HCT116 (cell line): ENCODE data around the gene PCDH15. TPM values are rescaled to one million over a fixed set of nuclear protein-coding genes. Genes with fewer than 3 reads are reported as not detected.

Experiments
- ATAC-seq: fragments of 200-7000 bp; cut with Tn5 transposase; 2 replicates; pipeline ENCODE4 v1.9.1; 2020; ENCODE audit warnings: mild to moderate bottlenecking, moderate library complexity
- BruUV-seq: library from RNA; stranded (reverse); fragments of 400-500 nt; replicated peaks from 2 replicates; lab custom pipeline; 2021; lab: Mats Ljungman, UMichigan
- CTCF ChIA-PET: fragments of 300-600 bp; sonication (Branson Sonifier 250); formaldehyde crosslinking; loops from one replicate; lab custom pipeline; 2021; ENCODE audit warnings: antibody characterized with exemption; lab: Charles Lee
- POLR2A ChIA-PET: fragments of 300-600, 350-600 bp; sonication (Branson Sonifier 250); formaldehyde crosslinking; loops from one replicate; lab custom pipeline; 2021; ENCODE audit warnings: antibody characterized with exemption; lab: Charles Lee
- RAD21 ChIA-PET, 2 experiments: fragments of 300-600 bp; sonication (Branson Sonifier 250); formaldehyde crosslinking; loops; one replicate each; lab custom pipeline; 2023; ENCODE audit warnings: low total read pairs in 2 of 2; ENCODE audit not compliant: uncharacterized antibody in 2 of 2, unreplicated experiment in 2 of 2, low non-redundant PET in 1 of 2; lab: Charles Lee
- DNase-seq: peaks from one replicate; pipeline ENCODE4 v3.0.0-alpha.2; 2010; ENCODE audit warnings: low read depth, low spot score
- H2AFZ ChIP-seq: fragments of 200-600 bp; shearing (Covaris generic), sonication (generic); 2 replicates; pipeline ENCODE4 v1.6.1; 2017; ENCODE audit warnings: low read depth, mixed run types, mixed read lengths, antibody characterized with exemption, low read length; ENCODE audit not compliant: poor library complexity, severe bottlenecking
- H3K27ac ChIP-seq: 2 replicates; pipeline ENCODE4 v1.5.1; 2012; ENCODE audit warnings: low read depth, low read length
- H3K27me3 ChIP-seq: fragments of 200-600 bp; sonication (generic); 2 replicates; pipeline ENCODE4 v1.6.1; 2016; ENCODE audit warnings: mixed run types, low read length, mixed read lengths; ENCODE audit not compliant: insufficient read depth
- H3K36me3 ChIP-seq, 2 experiments: fragments of 200-500 bp in 1 of 2; fragments of 200-600 bp in 1 of 2; sonication (Bioruptor generic) in 1 of 2; sonication (generic) in 1 of 2; 2 replicates each; pipeline versions ENCODE4 v1.5.1 to v1.6.1; 2014 to 2016; ENCODE audit warnings: low read length in 2 of 2, inconsistent platforms in 1 of 2, mixed read lengths in 1 of 2, mixed run types in 1 of 2; ENCODE audit not compliant: insufficient read depth in 2 of 2, control insufficient read depth in 1 of 2
- H3K4me1 ChIP-seq, 2 experiments: fragments of 200-600 bp in 1 of 2; sonication (generic) in 1 of 2; 2 replicates each; pipeline versions ENCODE4 v1.5.1 to v1.6.1; 2012 to 2017; ENCODE audit warnings: low read length in 2 of 2, inconsistent platforms in 1 of 2, mild to moderate bottlenecking in 1 of 2, mixed read lengths in 1 of 2, mixed run types in 1 of 2, moderate library complexity in 1 of 2; ENCODE audit not compliant: insufficient read depth in 2 of 2, control insufficient read depth in 1 of 2
- H3K4me2 ChIP-seq: fragments of 200-600 bp; sonication (generic); 2 replicates; pipeline ENCODE4 v1.6.1; 2017; ENCODE audit warnings: mixed run types, low read length, mixed read lengths
- H3K4me3 ChIP-seq, 2 experiments: fragments of 200-600 bp in 1 of 2; sonication (generic) in 1 of 2; replicated peaks in 1 of 2; 2 replicates each; pipeline ENCODE4 v1.5.1; 2011 to 2016; ENCODE audit warnings: low read length in 2 of 2, control low read depth in 1 of 2, low read depth in 1 of 2, mild to moderate bottlenecking in 1 of 2, mixed read lengths in 1 of 2, mixed run types in 1 of 2
- H3K79me2 ChIP-seq: fragments of 200-600 bp; sonication (generic); 2 replicates; pipeline ENCODE4 v1.6.1; 2017; ENCODE audit warnings: mild to moderate bottlenecking, mixed run types, low read length, moderate library complexity, mixed read lengths; ENCODE audit not compliant: insufficient read depth
- H3K9ac ChIP-seq: fragments of 200-600 bp; sonication (generic); 2 replicates; pipeline ENCODE4 v1.6.1; 2016; ENCODE audit warnings: low read length, mixed read lengths
- H3K9me2 ChIP-seq: fragments of 200-600 bp; sonication (generic), shearing (Covaris generic); 2 replicates; pipeline ENCODE4 v1.6.1; 2017; ENCODE audit warnings: mixed run types, mild to moderate bottlenecking, moderate library complexity; ENCODE audit not compliant: insufficient read depth
- H3K9me3 ChIP-seq, 2 experiments: fragments of 200-500 bp in 1 of 2; fragments of 200-600 bp in 1 of 2; sonication (Bioruptor generic) in 1 of 2; sonication (generic) in 1 of 2; 2 replicates each; pipeline ENCODE4 v1.6.1; 2014 to 2017; ENCODE audit warnings: low read length in 2 of 2, mixed read lengths in 2 of 2, inconsistent platforms in 1 of 2, low read depth in 1 of 2, mild to moderate bottlenecking in 1 of 2, mixed run types in 1 of 2, moderate library complexity in 1 of 2; ENCODE audit not compliant: control insufficient read depth in 1 of 2, insufficient read depth in 1 of 2
- H4K20me1 ChIP-seq: fragments of 200-600 bp; sonication (generic), shearing (Covaris generic); 2 replicates; pipeline ENCODE4 v1.6.1; 2017; ENCODE audit warnings: mixed run types, mild to moderate bottlenecking, moderate library complexity; ENCODE audit not compliant: insufficient read depth
- CBX3 ChIP-seq: IDR thresholded peaks from 2 replicates; pipeline ENCODE4 v1.6.1; 2012; ENCODE audit warnings: low read depth
- CEBPB ChIP-seq: IDR thresholded peaks from 2 replicates; pipeline ENCODE4 v1.6.1; 2012; ENCODE audit warnings: low read depth
- CTCF ChIP-seq, 3 experiments: fragments of 200-600 bp in 1 of 3; sonication (generic) in 1 of 3; IDR thresholded peaks in 2 of 3; conservative IDR thresholded peaks in 1 of 3; 2 replicates each; pipeline ENCODE4 v1.5.1; 2012 to 2017; ENCODE audit warnings: low read depth in 2 of 3, low read length in 2 of 3, antibody characterized with exemption in 1 of 3, borderline replicate concordance in 1 of 3, control low read depth in 1 of 3, mild to moderate bottlenecking in 1 of 3, mixed read lengths in 1 of 3, mixed run types in 1 of 3, moderate library complexity in 1 of 3; ENCODE audit not compliant: insufficient read depth in 1 of 3
- EZH2 ChIP-seq: fragments of 200-600 bp; sonication (generic); IDR thresholded peaks from 2 replicates; pipeline ENCODE4 v1.6.1; 2017; ENCODE audit warnings: antibody characterized with exemption, mixed run types
- FOSL1 ChIP-seq: IDR thresholded peaks from 2 replicates; pipeline ENCODE4 v1.6.1; 2012; ENCODE audit warnings: low read depth
- POLR2A ChIP-seq: IDR thresholded peaks from 2 replicates; pipeline ENCODE4 v1.7.0; 2011; ENCODE audit warnings: borderline replicate concordance; ENCODE audit not compliant: insufficient read depth, insufficient read length; ENCODE audit errors: extremely low read depth
- SIN3A ChIP-seq: IDR thresholded peaks from 2 replicates; pipeline ENCODE4 v1.6.1; 2012; ENCODE audit warnings: low read depth
- SP1 ChIP-seq: IDR thresholded peaks from 2 replicates; pipeline ENCODE4 v1.6.1; 2012; ENCODE audit warnings: low read depth
- SRF ChIP-seq: IDR thresholded peaks from 2 replicates; pipeline ENCODE4 v1.6.1; 2012; ENCODE audit warnings: low read depth
- TCF7L2 ChIP-seq: IDR thresholded peaks from 2 replicates; pipeline ENCODE4 v1.7.0; 2011; ENCODE audit warnings: borderline replicate concordance, inconsistent platforms; ENCODE audit not compliant: insufficient read depth, insufficient read length; ENCODE audit errors: extremely low read depth
- ZNF274 ChIP-seq: fragments of 200-500 bp; sonication (Bioruptor generic); IDR thresholded peaks from 2 replicates; pipeline ENCODE4 v1.6.1; 2014; ENCODE audit warnings: mild to moderate bottlenecking, low read depth, low read length, inconsistent platforms
- intact Hi-C: fragments of 100-400 bp; cut with micrococcal nuclease; formaldehyde crosslinking; loops from 2 replicates; pipeline ENCODE4 v1.10.0; 2022
- total RNA-seq: library from RNA; stranded (reverse); gene quantifications from one replicate; pipeline ENCODE4 v1.2.1, GENCODE V29; 2021; ENCODE audit not compliant: unreplicated experiment
- TF ChIP-seq, protein P1 (sequence below): IDR thresholded peaks from 2 replicates; pipeline ENCODE4 v1.6.1; 2012

PCDH15 gene
- total RNA-seq, 1 experiment from 2014 or later = not detected

- BruUV-seq = no TSS peak
- TF ChIP-seq SIN3A = no peak
- TF ChIP-seq, protein P1, sequence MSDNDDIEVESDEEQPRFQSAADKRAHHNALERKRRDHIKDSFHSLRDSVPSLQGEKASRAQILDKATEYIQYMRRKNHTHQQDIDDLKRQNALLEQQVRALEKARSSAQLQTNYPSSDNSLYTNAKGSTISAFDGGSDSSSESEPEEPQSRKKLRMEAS = no peak
- TF ChIP-seq CBX3 = no peak
- TF ChIP-seq SRF = no peak
- no peak for TF ChIP-seq EZH2
- no peak for TF ChIP-seq POLR2A
- no peak for TF ChIP-seq ZNF274
- no peak for TF ChIP-seq TCF7L2
- no peak for TF ChIP-seq CEBPB
Measured at GRCh38 chr10:54011117-54011516, 789.9 kb downstream of the PCDH15 start.

DNA sequence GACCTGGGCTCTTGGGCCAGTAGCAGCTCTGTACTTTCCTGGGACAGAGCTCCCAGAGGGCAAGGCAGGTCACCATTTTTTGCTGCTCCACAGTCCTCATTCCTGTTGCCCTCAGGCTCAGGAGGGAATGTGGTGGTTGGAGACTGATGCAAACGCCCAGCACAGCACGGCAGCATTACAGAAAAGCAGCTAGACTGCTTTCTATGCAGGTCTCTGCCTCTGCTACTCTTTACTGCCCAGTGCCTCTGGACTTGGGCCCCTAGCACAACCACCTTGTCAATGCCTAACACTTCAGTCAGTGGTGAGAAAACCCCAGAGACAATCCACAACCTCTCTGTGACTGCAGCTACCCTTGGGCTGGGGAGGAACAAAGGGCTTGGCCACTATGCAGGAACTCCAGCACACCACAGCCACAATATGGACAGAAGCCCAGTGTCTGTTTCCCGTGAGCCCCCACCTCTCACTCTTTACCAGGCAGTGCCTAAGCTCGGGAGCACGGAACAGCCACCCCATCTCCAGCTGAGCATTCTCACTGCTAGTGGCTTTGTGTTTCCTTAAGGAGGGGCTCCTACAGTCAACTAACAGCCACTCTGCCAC lies 790.6 kb downstream of the PCDH15 start:
- DNase-seq (no peak), ATAC-seq (no peak)
- Histone ChIP-seq H4K20me1 (no peaks in the 10 kb centered on the region), H3K36me3 (no peaks in the 10 kb centered on the region), H3K27ac (no peak overlapping the region), H3K4me2 (no peak overlapping the region), H3K9me2 (no peaks in the 10 kb centered on the region), H3K27me3 (no peaks in the 10 kb centered on the region), H3K4me1 (no peaks in the 10 kb centered on the region), H3K9me3 (peaks cover 12% of the 10 kb centered on the region in 2 experiments; a peak in 2 of 4 replicates), H3K79me2 (no peaks in the 10 kb centered on the region), H3K4me3 (no peak overlapping the region), H2AFZ (no peak overlapping the region), H3K9ac (no peak overlapping the region)
- BruUV-seq = no TSS peak
- intact Hi-C loops = no loop called here
- POLR2A ChIA-PET = no interaction called here
- RAD21 ChIA-PET = no interaction called here
- CTCF ChIA-PET = no interaction called here
- TF ChIP-seq SIN3A (no peak), SP1 (no peak), FOSL1 (no peak), CTCF (IDR thresholded peaks at IDR 0.05 in 2 of 3, conservative IDR thresholded peaks at IDR 0.05 in 1 of 3; ENCODE audit: borderline replicate concordance in 1 of 3, insufficient read depth in 1 of 3, low read depth in 2 of 3, low read length in 2 of 3) (no peak), CBX3 (no peak), TCF7L2 (no peak)
- TF ChIP-seq, all 23 proteins: peak for 0

More at GRCh38 chr10:54011117-54011516, 789.9 kb downstream of the PCDH15 start:
- ChIA-PET POLR2A (no interaction called here), RAD21 (no interaction called here), CTCF (no interaction called here)
- ATAC-seq = no peak
- H3K9ac ChIP-seq = no peak overlapping the region
- H3K79me2 ChIP-seq = no peaks in the 10 kb centered on the region
- no peaks in the 10 kb centered on the region for H4K20me1 ChIP-seq
- no peak for DNase-seq
- H3K9me2 ChIP-seq = no peaks in the 10 kb centered on the region
- intact Hi-C loops = no loop called here
- H3K4me1 ChIP-seq = no peaks in the 10 kb centered on the region
- no peak overlapping the region for H3K27ac ChIP-seq
- no peak overlapping the region for H3K4me2 ChIP-seq
- no peak overlapping the region for H3K4me3 ChIP-seq
- H3K36me3 ChIP-seq = no peaks in the 10 kb centered on the region
- H3K27me3 ChIP-seq = no peaks in the 10 kb centered on the region
- H2AFZ ChIP-seq = no peak overlapping the region
- peaks cover 11 to 12% of the 10 kb centered on the region in 2 experiments; a peak in 2 of 4 replicates for H3K9me3 ChIP-seq
